DND-41 (cell line): ENCODE results near the gene OR52D1.

Experiments used
- ATAC-seq: fragments of 200-7000 bp; cut with Tn5 transposase; 3 replicates; pipeline ENCODE4 v1.9.1; 2021; ENCODE audit warnings: low read depth; ENCODE audit not compliant: insufficient read depth
- DNase-seq: peaks from one replicate; pipeline ENCODE4 v3.0.0-alpha.2; 2020
- H2AFZ ChIP-seq: 2 replicates; pipeline ENCODE4 v1.6.0; 2012; ENCODE audit warnings: low read depth, low read length
- H3K27ac ChIP-seq: 2 replicates; pipeline ENCODE4 v1.5.1; 2012; ENCODE audit warnings: low read length, inconsistent platforms
- H3K27me3 ChIP-seq: fragments of 200-600 bp; sonication (generic); 2 replicates; pipeline ENCODE4 v1.6.0; 2012; ENCODE audit warnings: low read length, mild to moderate bottlenecking, inconsistent platforms; ENCODE audit not compliant: insufficient read depth, poor library complexity
- H3K36me3 ChIP-seq: 2 replicates; pipeline ENCODE4 v1.5.1; 2012; ENCODE audit warnings: low read length, inconsistent platforms; ENCODE audit not compliant: insufficient read depth
- H3K4me1 ChIP-seq: 2 replicates; pipeline ENCODE4 v1.5.1; 2012; ENCODE audit warnings: mild to moderate bottlenecking, low read length; ENCODE audit not compliant: insufficient read depth
- H3K4me2 ChIP-seq: 2 replicates; pipeline ENCODE4 v1.6.0; 2012; ENCODE audit warnings: mild to moderate bottlenecking, moderate library complexity, low read length, inconsistent platforms; ENCODE audit not compliant: insufficient read depth
- H3K4me3 ChIP-seq, 2 experiments: fragments of 200-600 bp in 1 of 2; shearing (Covaris generic) in 1 of 2; 2 replicates each; pipeline ENCODE4 v1.5.1; 2012 to 2016; ENCODE audit warnings: inconsistent platforms in 2 of 2, low read length in 2 of 2, mild to moderate bottlenecking in 2 of 2, low read depth in 1 of 2, moderate library complexity in 1 of 2
- H3K79me2 ChIP-seq: 2 replicates; pipeline ENCODE4 v1.6.0; 2012; ENCODE audit warnings: low read length, inconsistent platforms; ENCODE audit not compliant: insufficient read depth
- H3K9ac ChIP-seq: 2 replicates; pipeline ENCODE4 v1.6.0; 2012; ENCODE audit warnings: low read depth, mild to moderate bottlenecking, inconsistent platforms, low read length, moderate library complexity
- H3K9me3 ChIP-seq: 2 replicates; pipeline ENCODE4 v1.5.1; 2012; ENCODE audit warnings: low read length, moderate library complexity, mild to moderate bottlenecking, inconsistent platforms; ENCODE audit not compliant: insufficient read depth, severe bottlenecking
- H4K20me1 ChIP-seq: 2 replicates; pipeline ENCODE4 v1.6.0; 2012; ENCODE audit warnings: low read length; ENCODE audit not compliant: insufficient read depth
- CTCF ChIP-seq: IDR thresholded peaks from 2 replicates; pipeline ENCODE4 v1.5.1; 2012; ENCODE audit warnings: borderline replicate concordance, low read length, moderate library complexity, mild to moderate bottlenecking; ENCODE audit not compliant: poor library complexity, severe bottlenecking; ENCODE audit errors: extremely low read depth
- EZH2 ChIP-seq: IDR thresholded peaks from 3 replicates; pipeline ENCODE4 v1.6.1; 2012; ENCODE audit warnings: borderline replicate concordance, low read depth, mild to moderate bottlenecking, moderate library complexity, low read length, inconsistent platforms; ENCODE audit not compliant: severe bottlenecking

The OR52D1 gene

GRCh38 chr11:5531053-5531831 is 42.8 kb downstream of the OR52D1 start:
- no peaks in the 10 kb centered on the region for H3K9me3 ChIP-seq
- peaks cover 6% of the 10 kb centered on the region for H3K27me3 ChIP-seq
- no peaks in the 10 kb centered on the region for H3K79me2 ChIP-seq
- ATAC-seq (no peak), DNase-seq (no peak)
- H3K4me1 ChIP-seq, result no peaks in the 10 kb centered on the region
- TF ChIP-seq EZH2 (no peak), CTCF (no peak)
- H3K27ac ChIP-seq, result no peak overlapping the region
- H4K20me1 ChIP-seq, result no peaks in the 10 kb centered on the region
- no peaks in the 10 kb centered on the region for H3K36me3 ChIP-seq
- H3K4me2 ChIP-seq, result no peak overlapping the region
- no peak overlapping the region for H3K9ac ChIP-seq
- no peak overlapping the region for H3K4me3 ChIP-seq
- no peak overlapping the region for H2AFZ ChIP-seq

- ATAC-seq (no peak), DNase-seq (no peak)
- no peak overlapping the region for H3K27ac ChIP-seq
- no peak overlapping the region for H3K4me2 ChIP-seq
- no peaks in the 10 kb centered on the region for H3K79me2 ChIP-seq
- no peaks in the 10 kb centered on the region for H3K9me3 ChIP-seq
- H3K4me3 ChIP-seq, result no peak overlapping the region
- peaks cover 4% of the 10 kb centered on the region for H3K27me3 ChIP-seq
- H3K9ac ChIP-seq, result no peak overlapping the region
- no peaks in the 10 kb centered on the region for H4K20me1 ChIP-seq
- no peaks in the 10 kb centered on the region for H3K36me3 ChIP-seq
- no peaks in the 10 kb centered on the region for H3K4me1 ChIP-seq
- TF ChIP-seq CTCF, result no peak
- no peak for TF ChIP-seq EZH2
- no peak overlapping the region for H2AFZ ChIP-seq
Observed at GRCh38 chr11:5534046-5534445, 45.6 kb downstream of the OR52D1 start.

- Histone ChIP-seq H3K27ac (no peak overlapping the region), H2AFZ (no peak overlapping the region), H3K27me3 (peaks cover 2% of the 10 kb centered on the region), H3K4me3 (no peak overlapping the region), H3K9ac (no peak overlapping the region), H3K4me1 (no peaks in the 10 kb centered on the region), H3K79me2 (no peaks in the 10 kb centered on the region), H3K9me3 (no peaks in the 10 kb centered on the region), H4K20me1 (no peaks in the 10 kb centered on the region), H3K4me2 (no peak overlapping the region), H3K36me3 (no peaks in the 10 kb centered on the region)
- DNase-seq, result no peak
- ATAC-seq, result no peak
- no peak for TF ChIP-seq EZH2
- no peak for TF ChIP-seq CTCF
Observed at GRCh38 chr11:5536482-5536881, 48.0 kb downstream of the OR52D1 start.
